ENCODE measurements around the gene ALPK3. TPM values are rescaled to one million over a fixed set of nuclear protein-coding genes. Genes with fewer than 3 reads are reported as not detected.

Gene ALPK3
- total RNA-seq, 1 experiment from 2014 or later, result 0.07 TPM

DNA sequence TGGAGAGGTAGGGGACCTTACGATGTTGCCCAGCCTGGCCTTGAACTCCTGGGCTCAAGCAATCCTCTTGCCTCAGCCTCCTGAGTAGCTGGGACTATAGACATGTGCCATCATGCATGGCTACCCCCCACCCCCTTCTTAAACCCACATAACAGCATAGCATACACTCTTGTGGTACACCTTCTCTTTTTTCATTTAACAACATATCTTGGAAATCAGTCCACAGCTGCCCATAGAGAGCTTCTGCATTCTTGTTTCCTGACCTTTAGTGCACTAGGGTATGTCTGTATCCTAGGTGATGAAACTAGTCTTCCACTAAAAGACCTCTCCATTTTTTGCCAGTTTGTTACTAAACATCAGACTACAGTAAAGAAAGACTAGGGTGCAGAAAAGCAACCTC, 100.3 kb downstream of the ALPK3 start:
- Mint-ChIP-seq H3K9me3 (ENCODE audit: unreplicated experiment) (no peaks in the 10 kb centered on the region), H3K4me1 (ENCODE audit: insufficient read depth, unreplicated experiment) (peaks cover 20% of the 10 kb centered on the region), H3K36me3 (ENCODE audit: insufficient read depth, unreplicated experiment) (no peaks in the 10 kb centered on the region), H3K4me3 (ENCODE audit: unreplicated experiment) (no peak overlapping the region), H3K27ac (ENCODE audit: low read depth, unreplicated experiment) (no peak overlapping the region), H3K27me3 (ENCODE audit: insufficient read depth, unreplicated experiment) (no peaks in the 10 kb centered on the region)
- DNase-seq (ENCODE audit: unreplicated experiment), result no peak
- POLR2A ChIA-PET, result interaction anchor here (0.5 to 0.6 kb wide), 2 partner anchors 85 to 286 kb away, joined by 3 read pairs; no protein-coding TSS in a partner anchor
- TF ChIP-seq, protein P1, sequence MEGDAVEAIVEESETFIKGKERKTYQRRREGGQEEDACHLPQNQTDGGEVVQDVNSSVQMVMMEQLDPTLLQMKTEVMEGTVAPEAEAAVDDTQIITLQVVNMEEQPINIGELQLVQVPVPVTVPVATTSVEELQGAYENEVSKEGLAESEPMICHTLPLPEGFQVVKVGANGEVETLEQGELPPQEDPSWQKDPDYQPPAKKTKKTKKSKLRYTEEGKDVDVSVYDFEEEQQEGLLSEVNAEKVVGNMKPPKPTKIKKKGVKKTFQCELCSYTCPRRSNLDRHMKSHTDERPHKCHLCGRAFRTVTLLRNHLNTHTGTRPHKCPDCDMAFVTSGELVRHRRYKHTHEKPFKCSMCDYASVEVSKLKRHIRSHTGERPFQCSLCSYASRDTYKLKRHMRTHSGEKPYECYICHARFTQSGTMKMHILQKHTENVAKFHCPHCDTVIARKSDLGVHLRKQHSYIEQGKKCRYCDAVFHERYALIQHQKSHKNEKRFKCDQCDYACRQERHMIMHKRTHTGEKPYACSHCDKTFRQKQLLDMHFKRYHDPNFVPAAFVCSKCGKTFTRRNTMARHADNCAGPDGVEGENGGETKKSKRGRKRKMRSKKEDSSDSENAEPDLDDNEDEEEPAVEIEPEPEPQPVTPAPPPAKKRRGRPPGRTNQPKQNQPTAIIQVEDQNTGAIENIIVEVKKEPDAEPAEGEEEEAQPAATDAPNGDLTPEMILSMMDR (IDR thresholded peaks at IDR 0.05; ENCODE audit: unreplicated experiment), result no peak
- no TSS peak for BruUV-seq (replicated peaks)
- CTCF ChIA-PET, result interaction anchor here (1.0 kb wide), 1 partner anchor 11 kb away, joined by 4 read pairs; no protein-coding TSS in a partner anchor
- intact Hi-C loops (cut with micrococcal nuclease), result no loop called here

DNA sequence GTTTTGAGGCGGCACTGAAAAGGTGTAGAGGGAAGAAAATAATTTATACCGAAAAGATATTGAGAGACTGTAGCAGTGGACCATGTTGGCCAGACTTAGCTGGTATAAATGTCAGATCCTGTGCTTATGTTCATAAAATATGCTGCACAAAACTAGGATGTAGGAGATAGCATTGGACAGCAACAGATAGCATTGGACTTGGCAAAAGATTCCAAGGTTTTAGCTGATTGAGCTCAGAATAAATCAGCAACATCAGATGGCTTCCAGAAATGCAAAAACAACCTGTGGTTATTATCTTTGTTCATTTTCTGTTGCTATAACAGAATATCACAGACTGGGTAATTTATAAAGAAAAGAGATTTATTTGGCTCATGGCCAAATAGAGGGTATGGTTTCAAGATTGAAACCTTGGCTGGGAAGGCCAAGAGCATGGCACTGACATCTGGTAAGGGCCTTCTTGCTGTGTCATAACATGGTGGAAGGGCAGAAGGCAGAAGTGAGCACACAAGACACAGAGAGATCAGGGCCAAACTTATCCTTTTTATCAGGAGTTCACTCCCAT, 102.0 kb downstream of the ALPK3 start:
- Mint-ChIP-seq H3K27me3 (ENCODE audit: insufficient read depth, unreplicated experiment) (no peaks in the 10 kb centered on the region), H3K36me3 (ENCODE audit: insufficient read depth, unreplicated experiment) (no peaks in the 10 kb centered on the region), H3K9me3 (ENCODE audit: unreplicated experiment) (no peaks in the 10 kb centered on the region), H3K4me3 (ENCODE audit: unreplicated experiment) (no peak overlapping the region), H3K27ac (ENCODE audit: low read depth, unreplicated experiment) (no peak overlapping the region), H3K4me1 (ENCODE audit: insufficient read depth, unreplicated experiment) (peaks cover 14% of the 10 kb centered on the region)
- DNase-seq (ENCODE audit: unreplicated experiment), result no peak
- ChIA-PET POLR2A (no interaction called here), CTCF (no interaction called here)
- intact Hi-C loops (cut with micrococcal nuclease), result no loop called here
- no TSS peak for BruUV-seq (replicated peaks)
- TF ChIP-seq, protein P1 (IDR thresholded peaks at IDR 0.05; ENCODE audit: unreplicated experiment), result no peak

DNA sequence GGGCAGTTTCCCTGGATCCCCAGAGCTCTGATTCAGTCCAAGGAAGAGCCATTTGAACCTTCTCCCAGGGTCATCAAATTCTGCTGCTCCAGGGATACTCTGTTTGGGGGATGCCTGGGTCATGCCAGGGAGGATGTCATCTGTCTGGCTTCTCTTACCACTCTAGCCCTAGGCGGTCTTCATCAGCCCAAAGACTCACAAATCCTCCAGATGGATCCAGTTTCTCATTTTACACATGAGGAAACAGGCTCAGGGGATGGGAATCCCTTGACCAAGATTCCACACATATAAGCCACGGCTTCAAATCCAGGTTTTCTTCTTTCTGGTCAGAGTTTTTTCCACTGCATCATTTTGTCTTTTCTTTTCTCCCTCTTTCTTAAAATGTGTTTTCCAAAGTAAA, 104.0 kb downstream of the ALPK3 start:
- TF ChIP-seq, protein P1 (IDR thresholded peaks at IDR 0.05; ENCODE audit: unreplicated experiment), result no peak
- no peak for DNase-seq (ENCODE audit: unreplicated experiment)
- Mint-ChIP-seq H3K36me3 (ENCODE audit: insufficient read depth, unreplicated experiment) (no peaks in the 10 kb centered on the region), H3K27me3 (ENCODE audit: insufficient read depth, unreplicated experiment) (no peaks in the 10 kb centered on the region), H3K27ac (ENCODE audit: low read depth, unreplicated experiment) (no peak overlapping the region), H3K4me3 (ENCODE audit: unreplicated experiment) (no peak overlapping the region), H3K9me3 (ENCODE audit: unreplicated experiment) (no peaks in the 10 kb centered on the region), H3K4me1 (ENCODE audit: insufficient read depth, unreplicated experiment) (no peaks in the 10 kb centered on the region)
- intact Hi-C loops (cut with micrococcal nuclease), result no loop called here
- ChIA-PET CTCF (no interaction called here), POLR2A (no interaction called here)
- BruUV-seq (replicated peaks), result no TSS peak

DNA sequence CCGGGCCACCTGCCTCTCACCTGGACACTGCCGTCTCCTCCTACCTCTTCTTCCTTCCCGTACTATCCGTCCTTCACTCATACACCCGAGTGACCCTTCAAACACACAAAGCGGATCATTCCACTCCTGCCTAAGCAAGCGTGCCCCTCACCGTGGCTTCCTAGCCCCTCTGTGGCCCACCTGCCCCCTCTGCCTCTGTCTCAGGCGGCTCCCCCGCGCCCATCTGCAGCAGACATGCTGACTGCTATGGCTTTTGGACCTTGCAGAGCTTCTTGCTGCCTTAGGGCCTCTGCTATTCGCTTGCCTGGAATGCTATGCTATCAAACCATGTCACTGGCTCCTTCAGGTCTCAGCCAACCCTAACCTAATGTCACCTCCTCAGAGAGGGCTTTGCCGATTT, 105.4 kb downstream of the ALPK3 start:
- Mint-ChIP-seq H3K9me3 (ENCODE audit: unreplicated experiment) (no peaks in the 10 kb centered on the region), H3K4me1 (ENCODE audit: insufficient read depth, unreplicated experiment) (no peaks in the 10 kb centered on the region), H3K36me3 (ENCODE audit: insufficient read depth, unreplicated experiment) (no peaks in the 10 kb centered on the region), H3K27ac (ENCODE audit: low read depth, unreplicated experiment) (no peak overlapping the region), H3K27me3 (ENCODE audit: insufficient read depth, unreplicated experiment) (no peaks in the 10 kb centered on the region), H3K4me3 (ENCODE audit: unreplicated experiment) (no peak overlapping the region)
- ChIA-PET POLR2A (interaction anchor here (0.6 kb wide), 1 partner anchor 180 kb away, joined by 3 read pairs; no protein-coding TSS in a partner anchor), CTCF (no interaction called here)
- TF ChIP-seq, protein P1 (IDR thresholded peaks at IDR 0.05; ENCODE audit: unreplicated experiment), result no peak
- intact Hi-C loops (cut with micrococcal nuclease), result no loop called here
- DNase-seq (ENCODE audit: unreplicated experiment), result no peak
- no TSS peak for BruUV-seq (replicated peaks)

Other genes starting within 250 kb of the ALPK3 start
- 4.2 and 4.3 TPM in 2 replicates for gene ZSCAN2, start 216.3 kb upstream of the ALPK3 start, total RNA-seq (2022)
- gene WDR73, start 163.1 kb upstream of the ALPK3 start, total RNA-seq (2022), result 40.9 and 42.1 TPM in 2 replicates
- 5.1 and 7.1 TPM in 2 replicates for gene NMB, start 159.2 kb upstream of the ALPK3 start, total RNA-seq (2022)
- gene SEC11A, start 101.2 kb upstream of the ALPK3 start, total RNA-seq (2022), result 192 and 197 TPM in 2 replicates
- gene ZNF592, start 68.8 kb upstream of the ALPK3 start, total RNA-seq (2022), result 27.0 and 27.5 TPM in 2 replicates
- not detected in 2 replicates for gene SLC28A1, start 67.3 kb downstream of the ALPK3 start, total RNA-seq (2022)
- 27.3 and 27.4 TPM in 2 replicates for gene PDE8A, start 164.5 kb downstream of the ALPK3 start, total RNA-seq (2022)